GM19324 (cell line): ENCODE measurements around the gene TDRD9.
"Not testable (repeated sequence)": the region's sequence is repeated elsewhere in the genome, so short reads cannot be mapped to it uniquely, and the experiment has no call there.

Experiments
- ATAC-seq: cut with Tn5 transposase; IDR thresholded peaks from one replicate; pipeline ENCODE4 v1.9.1; 2021; ENCODE audit warnings: mild to moderate bottlenecking, moderate library complexity; ENCODE audit not compliant: unreplicated experiment, low FRiP score

TDRD9 gene, protein sequence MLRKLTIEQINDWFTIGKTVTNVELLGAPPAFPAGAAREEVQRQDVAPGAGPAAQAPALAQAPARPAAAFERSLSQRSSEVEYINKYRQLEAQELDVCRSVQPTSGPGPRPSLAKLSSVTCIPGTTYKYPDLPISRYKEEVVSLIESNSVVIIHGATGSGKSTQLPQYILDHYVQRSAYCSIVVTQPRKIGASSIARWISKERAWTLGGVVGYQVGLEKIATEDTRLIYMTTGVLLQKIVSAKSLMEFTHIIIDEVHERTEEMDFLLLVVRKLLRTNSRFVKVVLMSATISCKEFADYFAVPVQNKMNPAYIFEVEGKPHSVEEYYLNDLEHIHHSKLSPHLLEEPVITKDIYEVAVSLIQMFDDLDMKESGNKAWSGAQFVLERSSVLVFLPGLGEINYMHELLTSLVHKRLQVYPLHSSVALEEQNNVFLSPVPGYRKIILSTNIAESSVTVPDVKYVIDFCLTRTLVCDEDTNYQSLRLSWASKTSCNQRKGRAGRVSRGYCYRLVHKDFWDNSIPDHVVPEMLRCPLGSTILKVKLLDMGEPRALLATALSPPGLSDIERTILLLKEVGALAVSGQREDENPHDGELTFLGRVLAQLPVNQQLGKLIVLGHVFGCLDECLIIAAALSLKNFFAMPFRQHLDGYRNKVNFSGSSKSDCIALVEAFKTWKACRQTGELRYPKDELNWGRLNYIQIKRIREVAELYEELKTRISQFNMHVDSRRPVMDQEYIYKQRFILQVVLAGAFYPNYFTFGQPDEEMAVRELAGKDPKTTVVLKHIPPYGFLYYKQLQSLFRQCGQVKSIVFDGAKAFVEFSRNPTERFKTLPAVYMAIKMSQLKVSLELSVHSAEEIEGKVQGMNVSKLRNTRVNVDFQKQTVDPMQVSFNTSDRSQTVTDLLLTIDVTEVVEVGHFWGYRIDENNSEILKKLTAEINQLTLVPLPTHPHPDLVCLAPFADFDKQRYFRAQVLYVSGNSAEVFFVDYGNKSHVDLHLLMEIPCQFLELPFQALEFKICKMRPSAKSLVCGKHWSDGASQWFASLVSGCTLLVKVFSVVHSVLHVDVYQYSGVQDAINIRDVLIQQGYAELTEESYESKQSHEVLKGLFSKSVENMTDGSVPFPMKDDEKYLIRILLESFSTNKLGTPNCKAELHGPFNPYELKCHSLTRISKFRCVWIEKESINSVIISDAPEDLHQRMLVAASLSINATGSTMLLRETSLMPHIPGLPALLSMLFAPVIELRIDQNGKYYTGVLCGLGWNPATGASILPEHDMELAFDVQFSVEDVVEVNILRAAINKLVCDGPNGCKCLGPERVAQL (N-terminal part only)

DNA sequence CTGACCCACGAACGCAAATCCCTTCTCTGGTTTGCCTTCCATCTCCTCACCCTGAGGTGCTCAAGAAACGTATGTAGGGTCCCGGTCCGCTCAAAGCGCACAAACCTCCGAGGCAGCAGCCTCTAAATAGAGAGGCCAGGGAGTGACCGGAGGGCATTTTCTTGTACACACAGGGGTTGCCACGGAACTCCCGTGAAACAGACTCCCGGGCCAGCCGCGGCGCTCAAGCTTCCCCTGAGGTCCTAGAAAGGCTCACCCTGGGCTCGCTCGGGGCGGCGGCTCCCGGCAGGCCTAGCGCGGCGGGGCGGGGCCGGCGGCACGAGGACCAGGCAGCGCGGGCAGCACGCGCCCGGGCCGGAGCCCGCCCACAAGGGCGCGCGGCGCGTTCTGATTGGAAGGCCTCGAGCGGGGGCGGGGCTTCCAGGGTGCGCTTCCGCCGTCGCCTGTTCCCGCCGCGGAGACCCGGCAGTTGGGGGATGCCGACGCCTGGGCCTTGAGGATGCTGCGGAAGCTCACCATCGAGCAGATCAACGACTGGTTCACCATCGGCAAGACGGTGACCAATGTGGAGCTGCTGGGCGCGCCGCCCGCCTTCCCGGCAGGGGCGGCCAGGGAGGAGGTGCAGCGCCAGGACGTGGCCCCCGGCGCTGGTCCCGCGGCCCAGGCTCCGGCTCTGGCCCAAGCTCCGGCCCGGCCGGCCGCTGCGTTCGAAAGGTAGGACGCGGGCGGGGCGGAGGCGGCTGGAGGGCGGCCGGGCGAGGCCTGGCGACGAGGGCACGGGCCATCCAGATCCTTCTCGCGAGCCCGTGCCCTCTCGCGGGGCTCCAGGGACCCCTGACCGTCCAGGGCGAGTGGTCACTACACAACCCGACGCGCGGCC, at the start of gene TDRD9:
Gene TDRD9, plus strand, starts transcription at position 446 of the 880 bp plus-strand sequence. Its CDS starts 54 bp downstream, at position 500.
- no peak for ATAC-seq

DNA sequence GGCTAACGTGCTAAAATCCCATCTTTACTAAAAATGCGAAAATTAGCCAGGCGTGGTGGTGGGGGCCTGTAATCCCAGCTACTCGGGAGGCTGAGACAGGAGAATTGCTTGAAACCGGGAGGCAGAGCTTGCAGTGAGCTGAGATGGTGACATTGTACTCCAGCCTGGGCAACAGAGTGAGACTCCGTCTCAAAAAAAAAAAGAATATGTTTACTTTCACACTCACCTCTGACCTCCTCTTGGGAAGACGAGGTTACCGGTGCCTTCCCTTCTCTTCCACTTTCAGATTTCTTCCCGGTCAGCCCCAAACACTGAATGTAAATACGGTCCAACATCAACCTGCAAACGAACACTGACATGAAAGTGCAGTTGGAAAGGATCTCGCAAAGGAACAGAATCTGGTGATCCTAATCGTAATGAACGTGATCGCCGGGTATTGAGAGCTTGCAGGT, 49.1 kb upstream of the TDRD9 start:
- no peak for ATAC-seq

DNA sequence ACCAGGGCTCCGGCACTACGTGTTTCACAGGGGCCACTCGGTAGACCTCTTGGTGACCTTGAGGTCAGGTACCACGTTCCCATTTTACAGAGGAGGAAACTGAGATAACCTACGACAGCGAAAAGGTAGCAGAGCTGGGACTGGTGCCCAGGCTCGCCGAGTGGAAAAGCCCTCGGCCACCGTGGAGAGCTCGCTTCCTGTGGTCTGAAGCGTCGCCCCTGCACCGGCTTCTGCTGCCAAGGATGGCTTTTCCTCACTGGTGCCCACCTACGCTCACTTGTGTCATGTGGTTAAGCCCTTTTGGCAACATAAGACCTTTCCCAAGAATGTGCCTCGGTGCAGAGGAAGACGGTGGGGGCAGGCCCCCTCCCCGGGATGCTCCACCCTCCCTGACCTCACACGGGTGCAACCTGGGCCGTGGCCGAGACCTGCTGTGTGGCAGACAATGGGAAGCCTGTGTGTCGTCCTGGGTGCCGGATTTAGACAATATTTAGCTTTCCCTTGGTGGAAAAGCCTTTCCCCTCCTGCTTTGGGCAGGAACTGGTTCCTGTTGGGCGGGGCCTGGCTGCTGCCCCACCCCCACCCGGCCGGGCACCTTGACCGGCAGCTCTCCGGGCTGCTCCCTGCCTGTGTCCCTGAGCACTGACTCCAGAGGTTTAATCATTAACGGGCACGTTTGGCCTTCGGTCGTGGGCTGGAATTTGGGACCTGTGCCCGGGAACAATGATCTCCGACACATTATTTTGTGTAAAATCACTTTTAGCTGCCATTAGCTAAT, 48.5 kb upstream of the TDRD9 start:
- no peak for ATAC-seq

DNA sequence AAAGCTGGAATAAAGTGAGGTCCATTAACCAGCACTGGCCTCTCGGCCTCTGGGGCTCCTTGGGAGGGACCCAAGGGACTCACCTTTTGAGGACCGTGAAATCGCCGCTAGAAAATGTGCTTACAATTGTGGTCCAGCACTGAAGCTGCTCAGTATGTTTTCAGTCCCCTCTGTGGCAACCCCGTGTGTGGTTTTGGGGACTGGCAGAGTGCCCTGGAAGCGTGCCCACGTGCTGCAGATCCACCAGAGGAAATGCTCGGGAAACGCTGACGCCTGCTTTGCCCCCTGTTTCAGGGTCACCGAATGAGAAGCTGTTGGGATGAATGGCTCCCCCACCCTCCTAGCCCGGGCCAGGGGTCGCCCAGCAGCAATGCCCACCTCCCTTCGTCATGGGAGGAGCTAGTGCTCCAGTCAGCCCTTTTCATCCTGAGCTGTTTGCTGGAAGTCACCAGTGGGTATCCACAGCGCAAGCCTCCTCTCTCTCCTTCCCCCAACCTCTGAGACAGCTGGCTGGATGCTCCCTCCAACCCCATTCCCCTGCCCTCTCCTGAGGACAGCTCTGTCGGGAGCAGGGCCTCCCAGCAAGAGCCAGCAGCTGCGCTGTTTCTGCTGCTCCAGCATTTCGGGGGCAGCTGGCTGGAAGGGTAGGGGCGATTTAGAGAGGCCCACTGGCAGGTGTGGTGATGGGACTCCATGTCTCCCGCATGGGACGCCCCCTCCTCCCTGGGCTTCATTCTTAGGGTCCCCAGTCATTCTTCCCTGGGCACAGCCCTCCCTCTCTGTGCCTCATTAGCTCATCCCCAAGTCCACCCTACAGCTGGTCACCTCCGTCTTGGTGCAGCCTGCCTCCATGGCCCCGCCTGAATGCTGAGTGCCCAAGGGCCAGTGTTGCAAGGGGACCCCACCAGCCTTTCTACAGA, 47.6 kb upstream of the TDRD9 start:
- ATAC-seq = no peak

DNA sequence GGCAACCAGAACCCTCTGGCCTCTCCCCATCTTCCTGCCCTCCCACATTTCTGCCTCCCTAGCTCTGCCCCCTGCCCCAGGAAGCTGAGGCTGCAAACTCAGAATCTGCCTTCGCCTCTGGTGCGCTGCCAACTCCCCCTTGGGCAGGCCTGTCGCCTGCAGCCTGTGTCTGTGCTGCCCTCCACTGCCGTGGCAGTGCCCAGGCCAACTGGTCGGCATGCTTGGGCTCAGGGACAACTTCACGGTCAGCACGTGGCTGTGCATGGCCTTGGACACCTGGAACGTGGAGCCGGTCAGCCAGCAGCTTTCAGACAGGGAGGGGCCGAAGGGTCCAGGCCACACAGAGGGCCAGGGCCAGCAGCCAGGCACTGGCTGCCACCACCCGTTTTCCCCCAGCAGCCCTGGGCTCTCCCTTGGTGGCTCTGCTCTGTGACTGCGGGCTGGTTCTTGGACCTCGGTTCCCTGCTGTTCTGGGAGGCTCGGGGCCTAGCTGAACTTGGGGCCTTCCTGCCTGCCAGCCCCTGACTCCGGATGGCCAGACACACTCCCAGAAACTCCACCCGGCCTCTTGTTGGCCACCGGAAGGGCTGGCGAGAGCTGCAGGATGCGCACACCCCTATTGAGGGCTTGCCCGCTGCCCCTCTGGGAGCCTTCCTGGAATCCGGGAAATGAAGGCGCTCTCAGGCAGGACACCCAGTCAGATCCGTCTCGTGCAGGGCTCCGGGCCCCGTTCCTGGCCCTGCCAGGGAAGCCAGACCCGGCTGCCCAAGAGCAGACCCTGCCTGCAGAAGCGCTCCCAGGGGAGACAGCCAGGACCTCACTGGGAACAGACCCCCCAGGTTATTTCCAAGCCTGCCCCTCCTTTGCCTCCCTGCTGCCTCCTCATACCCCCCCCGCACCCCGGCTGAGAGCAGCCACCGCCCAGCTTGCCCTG, 46.7 kb upstream of the TDRD9 start:
- ATAC-seq = no peak

DNA sequence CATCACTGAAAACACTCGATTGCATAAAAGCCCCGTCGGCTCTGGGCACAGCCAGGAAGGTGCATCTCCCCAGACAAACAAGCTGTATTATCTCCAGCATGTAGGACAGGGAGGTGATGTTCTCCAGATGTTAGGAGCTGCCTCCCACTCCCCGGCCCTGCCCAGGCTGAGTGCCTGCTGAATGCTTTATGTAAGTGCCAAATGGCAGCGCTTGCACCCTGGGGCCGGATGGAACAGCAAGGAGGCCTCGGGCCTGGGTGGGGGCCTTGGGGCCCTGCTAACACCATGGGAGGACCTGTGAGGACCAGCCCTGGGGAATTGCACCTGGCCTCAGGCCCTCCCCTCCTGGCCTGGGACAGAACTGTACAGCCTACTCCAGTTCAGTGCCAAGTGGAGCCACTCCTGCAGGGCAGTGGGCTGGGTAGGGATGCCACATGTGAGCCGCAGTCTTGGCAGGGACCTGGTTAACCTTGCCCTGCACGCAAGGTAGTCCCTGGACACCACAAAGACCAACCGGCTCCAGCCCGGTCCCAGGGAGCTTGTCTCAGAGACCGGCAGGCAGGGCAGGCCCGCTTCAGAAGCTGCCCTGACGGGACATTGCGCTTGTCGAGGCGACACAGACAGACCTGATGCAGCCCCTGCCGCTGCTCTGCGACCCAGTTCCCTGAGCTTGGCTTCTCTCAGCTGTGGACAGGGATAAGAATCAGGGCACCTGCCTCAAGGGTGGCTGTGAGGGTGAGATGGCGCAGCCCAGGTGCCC, 45.6 kb upstream of the TDRD9 start:
- ATAC-seq = no peak

DNA sequence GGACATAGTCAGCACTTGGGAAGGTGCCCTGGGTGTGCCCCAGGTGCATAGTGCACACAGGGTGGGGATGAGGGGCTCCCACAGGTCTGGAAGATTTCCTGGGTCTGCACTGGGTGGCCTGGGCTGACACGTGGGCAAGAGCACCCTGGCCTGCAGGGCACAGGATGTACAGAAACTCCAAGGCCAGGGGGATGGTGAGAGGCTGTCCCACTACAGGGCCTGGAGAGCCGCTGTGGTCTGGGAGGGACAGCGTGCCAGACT, 45.1 kb upstream of the TDRD9 start:
- no peak for ATAC-seq

DNA sequence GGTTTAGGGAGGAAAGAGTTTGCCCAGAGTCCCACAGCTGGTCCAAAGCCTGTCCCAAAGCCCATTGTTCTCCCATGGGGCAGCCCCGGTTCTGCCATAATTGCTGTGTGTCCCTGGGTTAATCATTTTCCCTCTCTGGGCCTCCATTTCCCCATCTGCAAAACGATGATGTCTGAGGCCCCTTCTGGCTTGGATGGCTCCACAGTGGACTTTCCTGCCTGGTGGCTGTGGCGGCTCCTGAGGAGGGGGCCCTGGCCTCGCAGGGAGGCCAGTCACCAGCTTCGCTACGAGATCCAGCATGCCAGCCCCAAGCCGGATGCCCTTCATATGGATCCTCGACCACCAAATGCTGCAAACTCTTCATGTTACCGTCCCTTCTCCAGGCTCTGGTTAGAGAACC, 43.4 kb upstream of the TDRD9 start:
- no peak for ATAC-seq

DNA sequence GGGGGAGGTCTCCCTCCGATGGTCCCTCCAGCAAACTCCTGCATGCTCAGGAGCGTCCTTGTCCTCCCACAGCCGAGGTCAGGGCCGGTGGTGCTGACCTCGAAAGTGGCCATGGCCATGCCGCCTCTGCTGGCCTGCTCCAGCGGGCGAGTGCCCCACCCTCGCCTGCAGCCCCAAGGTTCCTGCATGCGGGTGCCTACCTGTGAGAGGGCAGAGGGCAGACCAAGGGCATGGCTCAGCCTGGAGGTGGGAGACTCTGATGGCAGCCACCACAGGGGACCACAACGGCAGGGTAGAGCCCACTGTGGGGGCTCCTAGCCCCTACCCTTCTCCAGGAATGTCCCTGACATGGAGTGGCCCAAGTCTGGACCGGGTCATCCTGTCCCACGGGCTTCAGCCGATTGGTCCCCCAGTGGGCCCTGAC, 42.7 kb upstream of the TDRD9 start:
- no peak for ATAC-seq

DNA sequence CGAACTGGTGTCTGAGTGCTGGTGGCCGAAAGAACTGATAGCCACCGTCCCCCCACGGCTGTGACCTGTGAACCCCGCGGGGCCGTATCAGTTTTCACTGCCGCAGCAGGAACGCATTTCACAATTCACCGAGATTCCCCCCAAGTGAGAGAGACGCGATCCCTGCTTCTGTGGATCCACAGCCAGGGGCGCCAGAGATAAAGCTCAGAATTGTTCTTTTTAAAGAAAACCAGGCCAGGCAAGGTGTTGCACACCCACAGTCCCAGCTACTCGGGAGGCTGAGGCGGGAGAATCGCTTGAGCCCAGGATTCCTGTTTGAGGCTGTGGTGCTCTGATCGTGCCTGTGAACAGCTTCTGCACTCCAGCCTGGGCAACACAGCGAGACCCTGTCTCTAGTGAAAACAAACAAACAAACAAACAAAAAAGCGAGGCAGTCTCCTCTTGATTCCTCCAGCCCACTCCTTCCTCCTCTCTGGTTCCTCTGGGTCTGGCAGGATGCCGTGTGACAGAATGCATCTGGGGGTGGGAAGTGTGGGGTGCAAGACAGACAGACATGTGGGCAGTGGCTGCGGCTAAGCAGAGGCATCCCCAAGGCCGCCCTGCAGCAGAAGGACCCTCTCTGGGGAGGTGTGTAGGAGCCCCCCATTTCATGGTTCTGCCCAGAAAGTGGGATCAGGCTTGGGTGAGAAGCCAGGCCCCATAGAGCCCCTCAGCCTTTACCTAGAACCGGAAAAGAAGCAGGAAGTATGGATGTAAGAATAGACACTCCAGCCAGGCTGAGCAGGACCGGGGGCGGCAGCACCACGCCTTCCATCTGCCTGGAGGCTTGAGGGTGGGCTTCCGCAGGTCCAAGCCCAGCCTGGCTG, 41.7 kb upstream of the TDRD9 start:
- ATAC-seq = no peak

DNA sequence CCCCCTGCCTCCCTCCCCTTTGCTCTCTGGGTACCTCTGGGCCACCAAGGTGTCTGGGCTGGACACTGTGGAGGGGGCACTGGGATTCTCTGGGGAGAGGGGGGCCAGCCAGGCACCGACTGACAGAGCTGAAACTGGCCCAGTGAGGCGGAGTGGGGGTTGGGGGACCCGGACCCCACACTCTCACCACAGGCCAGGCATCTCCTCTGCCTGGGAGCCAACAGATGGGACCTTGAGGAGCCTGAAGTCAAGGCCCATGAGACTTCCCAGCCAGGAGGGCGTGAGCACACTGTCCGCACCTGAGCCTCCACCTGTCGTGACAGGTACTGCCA, 41.1 kb upstream of the TDRD9 start:
- no peak for ATAC-seq

DNA sequence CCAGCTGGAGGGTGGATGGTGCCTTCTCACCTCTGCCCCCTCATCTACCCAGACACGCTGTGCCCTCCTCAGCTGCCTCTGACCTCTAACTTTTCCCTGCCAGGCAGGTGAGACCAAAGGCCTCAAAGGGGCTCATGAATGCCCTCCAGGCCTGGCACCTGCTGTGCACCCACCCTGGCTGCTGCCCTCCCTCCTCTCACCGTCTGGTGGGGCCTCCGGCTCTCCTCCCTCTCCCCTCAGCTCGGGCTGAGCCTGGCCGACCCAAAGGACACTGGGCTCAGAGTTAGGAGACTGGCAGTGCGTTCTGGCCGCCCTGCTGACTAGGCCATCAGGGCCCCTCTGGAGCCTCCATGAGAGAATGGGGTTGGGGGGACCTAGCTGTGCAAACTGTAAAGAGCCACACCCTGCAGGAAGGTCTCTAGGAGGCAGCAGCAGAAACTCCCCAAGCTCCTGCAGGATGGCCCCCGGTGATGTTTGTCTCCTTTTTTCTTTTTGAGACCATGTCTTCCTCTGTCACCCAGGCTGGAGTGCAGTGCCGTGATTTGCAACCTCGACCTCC, 40.6 kb upstream of the TDRD9 start:
- ATAC-seq = no peak

DNA sequence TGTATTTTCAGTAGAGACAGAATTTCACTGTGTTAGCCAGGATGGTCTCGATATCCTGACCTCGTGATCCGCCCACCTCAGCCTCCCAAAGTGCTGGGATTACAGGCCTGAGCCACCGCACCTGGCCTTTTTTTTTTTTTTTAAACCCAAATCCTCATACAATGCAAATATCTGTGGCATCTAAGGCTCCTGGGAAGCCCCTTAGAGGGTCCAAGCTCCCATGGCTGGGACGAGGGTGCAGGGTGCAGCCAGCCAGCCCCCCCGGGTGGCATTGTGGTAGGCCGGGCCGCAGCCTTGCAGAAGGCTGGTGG, 39.3 kb upstream of the TDRD9 start:
- ATAC-seq = not testable (repeated sequence)

DNA sequence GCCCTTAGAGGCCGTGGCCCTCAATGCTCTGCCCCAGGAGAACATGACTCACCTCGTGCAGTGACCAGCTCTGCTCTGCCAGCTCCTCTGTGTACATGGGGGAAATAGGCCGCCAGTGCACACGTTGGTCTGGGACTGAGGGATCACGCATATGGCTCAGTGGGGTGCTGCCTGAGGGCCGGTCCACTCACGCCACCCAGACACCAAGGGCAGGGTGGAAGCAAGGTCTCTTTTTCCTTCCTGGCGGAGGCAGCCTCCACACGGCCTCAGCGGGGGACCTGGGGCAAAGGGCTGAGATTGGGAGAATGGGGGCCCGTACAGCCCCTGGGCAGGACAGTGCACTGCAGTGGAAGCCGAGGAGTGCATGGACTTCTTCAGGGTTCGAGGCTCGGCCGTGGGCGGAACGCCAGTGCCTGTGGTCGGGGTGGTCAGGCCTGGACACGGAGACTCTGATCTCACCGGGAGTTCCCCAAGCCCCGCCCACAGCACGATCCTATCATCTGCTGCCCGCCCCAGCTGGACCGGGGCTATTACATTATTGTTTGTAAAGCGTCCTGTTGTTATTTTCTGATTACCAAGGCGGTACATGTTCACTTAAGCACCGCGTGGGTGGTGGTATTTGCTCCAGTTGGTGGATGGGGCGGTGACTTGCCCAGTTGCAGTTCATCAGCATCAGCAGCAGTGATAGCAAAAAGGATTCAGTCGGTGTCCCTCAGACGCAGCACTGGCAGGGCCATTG, 38.8 kb upstream of the TDRD9 start:
- no peak for ATAC-seq

DNA sequence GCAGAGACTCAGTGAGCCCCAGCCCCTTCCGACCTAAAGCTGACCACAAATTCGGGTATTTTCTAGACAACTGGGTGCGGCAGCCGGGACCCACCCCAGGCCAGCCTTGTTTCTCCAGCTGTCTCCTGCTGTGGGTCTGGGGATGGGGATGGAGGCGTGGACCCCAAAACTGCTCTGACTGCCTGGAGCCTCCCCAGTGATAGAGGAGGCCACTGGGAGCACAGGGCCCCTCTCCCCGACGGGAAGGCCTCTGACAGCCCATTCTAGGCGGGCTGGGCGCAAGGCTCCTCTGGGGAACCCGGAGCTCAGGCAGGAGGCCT, 38.2 kb upstream of the TDRD9 start:
- no peak for ATAC-seq
